ENCODE data around the gene BRDT. TPM values are rescaled to one million over a fixed set of nuclear protein-coding genes. Genes with fewer than 3 reads are reported as not detected.

BRDT gene
- total RNA-seq, 1 donor = not detected

GRCh38 chr1:91937613-91938012 is 11.6 kb upstream of the BRDT start:
- H3K4me3 ChIP-seq (ENCODE audit: insufficient read depth, low read length) = no peak overlapping the region
- H3K4me1 ChIP-seq (ENCODE audit: insufficient read depth, low read length) = no peaks in the 10 kb centered on the region
- no peak overlapping the region for H3K27ac ChIP-seq (ENCODE audit: low read depth, low read length)
- no peak overlapping the region for H2AFZ ChIP-seq (ENCODE audit: low read length)
- H3K36me3 ChIP-seq (ENCODE audit: insufficient read depth, low read length) = no peaks in the 10 kb centered on the region
- no peaks in the 10 kb centered on the region for H4K20me1 ChIP-seq (ENCODE audit: insufficient read depth, low read length)
- DNase-seq (ENCODE audit: insufficient read length, low spot score, missing footprints) = no peak
- H3K9me3 ChIP-seq (ENCODE audit: low read depth, low read length) = no peaks in the 10 kb centered on the region
- H3K27me3 ChIP-seq (ENCODE audit: insufficient read depth, low read length) = no peaks in the 10 kb centered on the region
- TF ChIP-seq, protein P1, sequence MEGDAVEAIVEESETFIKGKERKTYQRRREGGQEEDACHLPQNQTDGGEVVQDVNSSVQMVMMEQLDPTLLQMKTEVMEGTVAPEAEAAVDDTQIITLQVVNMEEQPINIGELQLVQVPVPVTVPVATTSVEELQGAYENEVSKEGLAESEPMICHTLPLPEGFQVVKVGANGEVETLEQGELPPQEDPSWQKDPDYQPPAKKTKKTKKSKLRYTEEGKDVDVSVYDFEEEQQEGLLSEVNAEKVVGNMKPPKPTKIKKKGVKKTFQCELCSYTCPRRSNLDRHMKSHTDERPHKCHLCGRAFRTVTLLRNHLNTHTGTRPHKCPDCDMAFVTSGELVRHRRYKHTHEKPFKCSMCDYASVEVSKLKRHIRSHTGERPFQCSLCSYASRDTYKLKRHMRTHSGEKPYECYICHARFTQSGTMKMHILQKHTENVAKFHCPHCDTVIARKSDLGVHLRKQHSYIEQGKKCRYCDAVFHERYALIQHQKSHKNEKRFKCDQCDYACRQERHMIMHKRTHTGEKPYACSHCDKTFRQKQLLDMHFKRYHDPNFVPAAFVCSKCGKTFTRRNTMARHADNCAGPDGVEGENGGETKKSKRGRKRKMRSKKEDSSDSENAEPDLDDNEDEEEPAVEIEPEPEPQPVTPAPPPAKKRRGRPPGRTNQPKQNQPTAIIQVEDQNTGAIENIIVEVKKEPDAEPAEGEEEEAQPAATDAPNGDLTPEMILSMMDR (IDR thresholded peaks at IDR 0.05; ENCODE audit: extremely low read depth, low read depth, low read length) = no peak
- H3K79me2 ChIP-seq (ENCODE audit: insufficient read depth, low read length) = no peaks in the 10 kb centered on the region
- no peak overlapping the region for H3K4me2 ChIP-seq (ENCODE audit: insufficient read depth, low read length)

GRCh38 chr1:91940496-91940895 is 8.7 kb upstream of the BRDT start:
- Histone ChIP-seq H3K9me3 (ENCODE audit: low read depth, low read length) (no peaks in the 10 kb centered on the region), H3K27me3 (ENCODE audit: insufficient read depth, low read length) (no peaks in the 10 kb centered on the region), H3K4me2 (ENCODE audit: insufficient read depth, low read length) (no peak overlapping the region), H2AFZ (ENCODE audit: low read length) (no peak overlapping the region), H3K79me2 (ENCODE audit: insufficient read depth, low read length) (no peaks in the 10 kb centered on the region), H3K27ac (ENCODE audit: low read depth, low read length) (no peak overlapping the region), H3K4me1 (ENCODE audit: insufficient read depth, low read length) (no peaks in the 10 kb centered on the region), H3K36me3 (ENCODE audit: insufficient read depth, low read length) (no peaks in the 10 kb centered on the region), H4K20me1 (ENCODE audit: insufficient read depth, low read length) (no peaks in the 10 kb centered on the region), H3K4me3 (ENCODE audit: insufficient read depth, low read length) (no peak overlapping the region)
- TF ChIP-seq, protein P1 (IDR thresholded peaks at IDR 0.05; ENCODE audit: extremely low read depth, low read depth, low read length) = no peak
- no peak for DNase-seq (ENCODE audit: insufficient read length, low spot score, missing footprints)

DNA sequence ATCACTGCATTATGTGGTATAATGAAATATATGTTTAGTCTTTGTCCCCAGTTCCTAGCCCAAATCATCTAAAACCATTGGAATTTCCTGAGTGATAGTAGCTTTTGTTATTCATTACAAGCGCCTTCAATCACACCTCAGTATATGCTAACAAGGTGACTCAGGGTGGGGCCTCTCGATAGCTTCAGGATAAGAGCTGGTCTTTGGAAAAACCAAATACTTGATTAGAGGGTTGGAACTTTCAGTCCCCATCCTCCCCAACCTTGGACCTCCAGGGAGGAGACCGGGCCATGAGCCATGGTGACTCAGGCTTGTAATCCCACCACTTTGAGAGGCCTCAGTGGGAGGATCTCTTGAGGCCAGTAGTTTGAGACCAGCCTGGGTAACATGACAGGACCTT is 5.1 kb upstream of the BRDT start:
- DNase-seq (ENCODE audit: insufficient read length, low spot score, missing footprints) = peak; percentile 66
- TF ChIP-seq, protein P1 (IDR thresholded peaks at IDR 0.05; ENCODE audit: extremely low read depth, low read depth, low read length) = no peak
- H3K4me3 ChIP-seq (ENCODE audit: insufficient read depth, low read length) = no peak overlapping the region
- H2AFZ ChIP-seq (ENCODE audit: low read length) = no peak overlapping the region
- no peaks in the 10 kb centered on the region for H3K36me3 ChIP-seq (ENCODE audit: insufficient read depth, low read length)
- no peak overlapping the region for H3K4me2 ChIP-seq (ENCODE audit: insufficient read depth, low read length)
- H4K20me1 ChIP-seq (ENCODE audit: insufficient read depth, low read length) = no peaks in the 10 kb centered on the region
- H3K79me2 ChIP-seq (ENCODE audit: insufficient read depth, low read length) = no peaks in the 10 kb centered on the region
- H3K27me3 ChIP-seq (ENCODE audit: insufficient read depth, low read length) = no peaks in the 10 kb centered on the region
- no peaks in the 10 kb centered on the region for H3K9me3 ChIP-seq (ENCODE audit: low read depth, low read length)
- no peak overlapping the region for H3K27ac ChIP-seq (ENCODE audit: low read depth, low read length)
- H3K4me1 ChIP-seq (ENCODE audit: insufficient read depth, low read length) = no peaks in the 10 kb centered on the region

- no peak overlapping the region for H3K4me3 ChIP-seq (ENCODE audit: insufficient read depth, low read length)
- no peak overlapping the region for H3K27ac ChIP-seq (ENCODE audit: low read depth, low read length)
- no peaks in the 10 kb centered on the region for H3K9me3 ChIP-seq (ENCODE audit: low read depth, low read length)
- TF ChIP-seq, protein P1 (IDR thresholded peaks at IDR 0.05; ENCODE audit: extremely low read depth, low read depth, low read length) = no peak
- H3K79me2 ChIP-seq (ENCODE audit: insufficient read depth, low read length) = no peaks in the 10 kb centered on the region
- H2AFZ ChIP-seq (ENCODE audit: low read length) = no peak overlapping the region
- no peaks in the 10 kb centered on the region for H4K20me1 ChIP-seq (ENCODE audit: insufficient read depth, low read length)
- DNase-seq (ENCODE audit: insufficient read length, low spot score, missing footprints) = peak; percentile 21
- H3K4me2 ChIP-seq (ENCODE audit: insufficient read depth, low read length) = peak overlapping the region; percentile 2
- H3K27me3 ChIP-seq (ENCODE audit: insufficient read depth, low read length) = no peaks in the 10 kb centered on the region
- H3K36me3 ChIP-seq (ENCODE audit: insufficient read depth, low read length) = no peaks in the 10 kb centered on the region
- no peaks in the 10 kb centered on the region for H3K4me1 ChIP-seq (ENCODE audit: insufficient read depth, low read length)
These were observed 1.1 kb upstream of the BRDT start for GRCh38 chr1:91948097-91948496.
